Stimulated activated CD4-positive, alpha-beta T cell treated with anti-CD3 and anti-CD28 coated beads, Interleukin-15, amount 100 ng/mL, for 1 hour (primary cell): Measurements from ENCODE around the gene APEH.
A peak's percentile ranks its signal among the peaks of the same experiment; 100 is the strongest.
"Not testable (repeated sequence)": the region's sequence is repeated elsewhere in the genome, so short reads cannot be mapped to it uniquely, and the experiment has no call there.

Source experiments
- DNase-seq, 2 donors: peaks; one replicate each; pipeline ENCODE4 v3.0.0-alpha.2; 2020; ENCODE audit warnings: low read depth in 1 of 2, low spot score in 1 of 2

The APEH gene

GRCh38 chr3:49667701-49668413, 6.3 kb upstream of the APEH start:
- DNase-seq, result no peak

- no peak for DNase-seq
Observed at GRCh38 chr3:49668414-49668797, 5.7 kb upstream of the APEH start.

- no peak for DNase-seq
Observed at GRCh38 chr3:49668861-49669260, 5.3 kb upstream of the APEH start.

- no peak for DNase-seq
Observed at GRCh38 chr3:49669352-49669751, 4.8 kb upstream of the APEH start.

- no peak for DNase-seq
Observed at GRCh38 chr3:49670940-49671290, 3.2 kb upstream of the APEH start.

GRCh38 chr3:49671291-49672288, 2.6 kb upstream of the APEH start:
- DNase-seq, result peak; percentile 47 to 62

- peak in 1 of 2 donors; percentile 17 for DNase-seq
Observed at GRCh38 chr3:49673121-49673714, 933 bp upstream of the APEH start.

GRCh38 chr3:49674497-49674983, 389 bp downstream of the APEH start:
- DNase-seq, result no peak

GRCh38 chr3:49675912-49676311, 1.8 kb downstream of the APEH start:
- DNase-seq, result no peak

- DNase-seq, result no peak
Observed at GRCh38 chr3:49680493-49681231, 6.5 kb downstream of the APEH start.

GRCh38 chr3:49681232-49681522, 7.0 kb downstream of the APEH start:
- no peak for DNase-seq

GRCh38 chr3:49681543-49681942, 7.4 kb downstream of the APEH start:
- DNase-seq, result no peak

GRCh38 chr3:49683162-49683561, 9.0 kb downstream of the APEH start:
- DNase-seq, result no peak

- not testable (repeated sequence) for DNase-seq
Observed at GRCh38 chr3:49684453-49684852, 10.3 kb downstream of the APEH start.

GRCh38 chr3:49685103-49685502, 11.0 kb downstream of the APEH start:
- DNase-seq, result not testable (repeated sequence)

- not testable (repeated sequence) for DNase-seq
Observed at GRCh38 chr3:49685846-49686245, 11.7 kb downstream of the APEH start.

GRCh38 chr3:49686346-49686745, 12.2 kb downstream of the APEH start:
- DNase-seq, result not testable (repeated sequence)

GRCh38 chr3:49686769-49687423, 12.7 kb downstream of the APEH start:
- peak in 1 of 2 donors; percentile 26 for DNase-seq

- DNase-seq, result not testable (repeated sequence)
Observed at GRCh38 chr3:49687424-49687795, 13.3 kb downstream of the APEH start.

- not testable (repeated sequence) for DNase-seq
Observed at GRCh38 chr3:49688338-49689045, 14.3 kb downstream of the APEH start.
